DLD1 (cell line): ENCODE data around the gene CYBC1.
"Not testable (repeated sequence)": the region's sequence is repeated elsewhere in the genome, so short reads cannot be mapped to it uniquely, and the experiment has no call there.

Experiments used
- in situ Hi-C: cut with HindIII; loops from 2 replicates; pipeline ENCODE4 v1.10.0; 2017; ENCODE audit warnings: low sequenced_read_pairs

The CYBC1 gene

DNA sequence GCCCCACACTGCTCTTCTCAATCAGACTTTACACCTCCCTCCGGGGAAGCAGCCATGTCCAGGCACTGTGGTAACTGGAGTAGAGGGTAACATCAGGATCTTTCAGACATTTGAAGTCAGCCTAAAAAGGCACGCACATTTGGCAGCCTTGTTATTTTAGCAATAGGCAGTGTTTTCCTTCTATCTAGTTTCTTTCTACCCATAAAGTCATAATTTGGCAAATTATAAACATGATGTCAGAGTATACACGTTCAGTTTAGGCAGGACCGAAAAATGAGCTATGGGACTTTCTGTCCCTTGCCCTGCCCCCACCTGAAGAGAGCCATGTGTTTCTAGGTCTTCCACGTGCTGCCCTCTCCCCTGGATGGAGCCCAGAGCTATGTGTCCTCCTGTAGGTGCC lies 29.1 kb upstream of the CYBC1 start:
- in situ Hi-C loops, result no loop called here

DNA sequence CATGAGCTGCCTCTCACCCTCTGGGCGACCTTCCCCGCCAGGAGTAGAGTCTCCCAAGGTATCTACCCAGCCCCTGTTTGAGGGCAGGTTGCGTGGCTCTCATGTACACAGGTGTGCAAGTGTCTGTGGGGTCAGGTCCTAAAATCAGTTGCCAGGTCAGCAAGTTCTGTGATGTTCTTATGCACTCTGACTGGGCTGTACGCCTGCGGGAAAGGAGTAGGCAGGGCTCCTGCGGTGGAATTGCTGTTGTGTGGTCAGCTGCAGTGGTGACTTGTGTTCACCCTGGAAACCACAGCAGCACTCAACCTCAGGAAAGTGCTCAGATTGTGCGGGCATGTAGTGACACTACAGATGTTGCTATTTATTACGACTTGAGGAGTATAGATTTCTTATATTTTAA lies 27.4 kb upstream of the CYBC1 start:
- in situ Hi-C loops, result no loop called here

DNA sequence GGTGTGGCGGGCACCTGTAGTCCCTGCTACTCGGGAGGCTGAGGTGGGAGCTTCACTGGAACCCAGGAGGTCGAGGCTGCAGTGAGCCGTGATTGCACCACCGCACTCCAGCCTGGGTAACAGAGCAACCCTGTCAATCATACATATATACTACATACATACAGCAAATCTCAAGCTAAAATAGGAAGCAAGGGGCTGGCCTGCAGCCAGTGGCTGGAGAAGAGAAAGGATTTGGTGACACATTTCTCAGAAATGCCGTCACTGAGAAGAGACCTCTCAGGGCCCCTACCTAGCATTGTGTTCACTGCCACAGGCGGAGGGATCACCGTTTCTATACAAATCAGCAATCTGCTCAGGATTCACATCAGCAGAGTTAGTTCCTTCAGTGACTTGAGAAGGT lies 24.9 kb upstream of the CYBC1 start:
- in situ Hi-C loops, result no loop called here

DNA sequence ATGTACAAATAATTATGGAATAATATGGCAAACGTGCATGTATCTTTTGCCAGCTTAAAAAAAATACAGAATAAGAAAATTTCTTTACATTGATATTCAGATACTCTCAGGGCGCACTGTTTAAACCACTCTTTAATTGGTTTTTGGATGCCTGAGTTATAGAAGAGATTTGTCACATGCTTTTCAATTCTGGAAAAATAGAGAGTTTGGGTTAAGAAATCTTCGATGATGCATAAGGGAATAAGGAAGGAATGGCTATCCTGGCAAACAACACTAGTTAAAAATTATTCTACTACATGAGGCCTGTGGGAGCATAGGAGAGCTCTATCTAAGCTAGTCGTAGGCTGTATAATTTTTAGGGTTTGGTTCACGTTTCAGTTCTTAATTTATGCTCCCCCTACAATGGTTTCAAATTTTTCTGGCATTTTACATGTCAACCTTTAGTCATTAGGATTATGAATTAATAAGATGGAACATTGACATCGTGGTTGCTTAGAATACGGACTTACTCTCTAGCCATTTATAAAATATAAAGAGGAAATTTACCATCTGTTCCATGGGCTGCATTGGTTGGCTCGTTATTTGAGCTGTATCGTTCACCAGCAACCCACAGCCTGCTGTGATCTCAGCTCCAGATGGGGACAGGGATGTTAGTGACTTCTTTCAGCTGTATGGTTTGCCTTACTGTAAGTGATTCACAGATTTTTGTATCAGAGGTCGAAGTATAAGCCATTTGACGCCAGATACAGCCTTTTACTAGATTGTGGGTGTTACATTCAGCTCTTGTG lies 23.9 kb upstream of the CYBC1 start:
- in situ Hi-C loops, result no loop called here

DNA sequence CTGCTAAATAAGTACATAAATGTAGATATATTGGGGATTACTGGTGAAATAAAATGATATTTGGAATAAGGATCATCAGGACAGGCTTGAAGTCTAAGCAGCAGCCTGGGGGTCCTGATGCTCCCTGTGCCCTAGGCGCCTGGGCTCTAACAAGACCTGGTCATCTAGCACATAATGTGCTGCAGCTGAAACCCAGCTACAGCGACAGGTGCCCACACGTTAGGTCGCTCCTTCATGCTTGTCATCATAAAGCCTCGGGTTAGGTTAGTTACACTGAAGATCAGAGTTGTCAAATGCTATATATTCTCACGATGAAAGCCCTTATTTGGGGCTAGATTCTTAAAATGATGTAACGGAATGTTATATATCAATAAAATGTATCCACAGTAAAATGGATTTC lies 19.5 kb upstream of the CYBC1 start:
- in situ Hi-C loops, result no loop called here

DNA sequence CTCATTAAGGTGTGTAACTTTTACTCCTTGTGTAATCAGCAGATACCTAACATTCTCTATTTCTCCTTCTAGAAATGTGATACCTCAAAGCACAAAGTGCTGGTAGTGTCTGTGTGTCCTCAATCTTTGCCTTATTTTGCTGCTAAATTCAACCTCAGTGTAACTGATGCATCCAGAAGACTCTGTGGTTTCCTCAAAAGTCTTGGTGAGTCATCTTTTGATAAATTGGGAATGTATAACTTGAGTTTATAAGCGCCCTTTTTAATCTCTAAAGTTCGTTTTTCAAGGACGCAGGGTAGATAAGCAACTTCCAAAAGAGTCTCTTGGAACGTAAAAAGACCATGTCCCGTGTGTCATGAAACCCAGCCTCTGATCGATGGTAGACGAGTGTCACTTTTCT lies 18.1 kb upstream of the CYBC1 start:
- in situ Hi-C loops, result no loop called here

DNA sequence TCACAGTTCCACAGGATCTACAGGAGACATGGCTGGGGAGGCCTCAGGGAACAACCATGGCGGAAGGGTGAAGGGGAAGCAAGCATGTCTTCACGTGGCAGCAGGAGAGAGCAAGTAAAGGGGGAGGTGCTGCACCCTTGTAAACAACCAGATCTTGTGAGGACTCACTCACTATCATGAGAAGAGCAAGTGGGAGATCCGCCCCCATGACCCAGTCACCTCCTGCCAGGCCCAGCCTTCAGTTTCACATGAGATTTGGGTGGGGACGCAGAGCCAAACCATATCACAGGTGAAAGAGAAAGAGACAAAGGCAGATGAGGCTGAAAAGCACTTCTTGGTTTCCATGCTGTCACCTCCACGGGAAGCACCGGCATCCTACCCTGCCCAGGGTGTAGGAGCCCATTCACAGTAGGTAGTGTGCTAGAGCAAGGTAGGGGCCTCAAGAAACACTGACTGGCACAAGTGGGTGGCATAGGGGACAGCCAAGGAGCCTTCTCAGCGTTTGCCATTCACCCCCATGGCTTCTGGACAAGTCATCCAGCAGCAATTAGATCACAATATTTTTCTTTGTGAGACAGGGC lies 14.6 kb upstream of the CYBC1 start:
- in situ Hi-C loops, result no loop called here

DNA sequence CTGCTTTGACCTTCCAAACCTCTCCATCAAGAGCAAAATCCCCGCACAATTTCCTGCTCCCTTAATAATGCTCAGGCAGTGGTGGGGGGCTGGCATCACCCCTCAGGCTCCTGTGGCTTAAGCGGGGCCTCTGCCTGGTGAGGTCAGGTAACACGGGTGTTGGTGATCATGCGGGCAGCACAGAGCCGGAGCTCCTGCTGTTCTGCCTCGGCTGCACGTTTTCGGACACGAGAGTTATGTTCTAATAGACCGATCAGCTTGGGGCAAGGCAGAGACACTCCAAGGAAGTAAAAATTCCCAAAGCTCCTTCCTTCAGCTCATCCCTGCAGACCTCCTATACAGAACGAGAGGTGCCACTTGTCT lies 14.0 kb upstream of the CYBC1 start:
- in situ Hi-C loops, result no loop called here

DNA sequence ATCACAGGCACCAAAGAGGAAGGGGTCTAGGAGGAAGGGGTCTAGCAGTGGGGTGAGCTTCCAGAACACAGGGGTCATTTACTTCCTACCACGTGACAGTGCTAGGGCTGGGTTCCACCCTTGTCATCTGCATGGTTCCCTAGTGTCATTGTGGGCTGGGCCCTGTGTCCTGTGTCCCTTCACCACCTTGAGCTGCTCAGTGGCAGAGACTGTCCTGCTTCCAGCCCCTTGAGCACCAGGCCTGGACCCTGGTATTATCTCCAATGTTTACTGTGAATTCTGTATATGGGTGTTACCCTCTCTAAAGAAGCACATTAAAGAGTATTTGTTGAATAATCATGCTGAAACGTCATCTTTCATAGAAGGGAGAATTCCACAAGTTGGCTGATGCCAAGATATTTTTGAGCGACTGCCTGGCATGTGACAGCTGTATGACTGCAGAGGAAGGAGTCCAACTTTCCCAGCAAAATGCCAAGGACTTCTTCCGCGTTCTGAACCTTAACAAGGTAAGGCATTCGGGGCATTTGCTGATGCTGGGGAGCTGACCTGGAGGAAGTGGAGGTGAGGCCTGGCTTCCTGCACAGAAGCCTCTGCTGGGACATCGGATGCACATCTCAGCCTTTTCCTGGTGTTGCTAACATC lies 13.5 kb upstream of the CYBC1 start:
- in situ Hi-C loops, result no loop called here

DNA sequence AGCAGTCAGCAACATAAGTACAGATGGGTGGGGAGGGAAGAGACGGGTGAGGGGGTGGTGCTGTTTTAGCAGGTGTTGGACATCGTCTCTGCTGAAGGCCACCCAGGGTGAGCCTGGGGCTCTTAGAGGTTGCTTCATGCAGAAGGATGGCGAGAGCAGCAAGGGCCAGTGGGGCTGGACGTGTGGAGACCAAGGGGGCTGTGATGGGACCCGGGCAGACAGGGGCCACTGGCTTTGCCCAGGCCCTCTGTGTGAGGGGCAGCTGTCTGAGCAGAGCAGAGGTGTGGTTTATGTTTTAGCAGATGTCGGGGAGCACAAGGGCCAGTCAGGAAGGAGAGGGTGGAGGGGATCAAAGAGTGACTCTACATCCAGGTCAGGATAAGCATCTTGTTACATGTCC lies 12.8 kb upstream of the CYBC1 start:
- in situ Hi-C loops, result no loop called here

DNA sequence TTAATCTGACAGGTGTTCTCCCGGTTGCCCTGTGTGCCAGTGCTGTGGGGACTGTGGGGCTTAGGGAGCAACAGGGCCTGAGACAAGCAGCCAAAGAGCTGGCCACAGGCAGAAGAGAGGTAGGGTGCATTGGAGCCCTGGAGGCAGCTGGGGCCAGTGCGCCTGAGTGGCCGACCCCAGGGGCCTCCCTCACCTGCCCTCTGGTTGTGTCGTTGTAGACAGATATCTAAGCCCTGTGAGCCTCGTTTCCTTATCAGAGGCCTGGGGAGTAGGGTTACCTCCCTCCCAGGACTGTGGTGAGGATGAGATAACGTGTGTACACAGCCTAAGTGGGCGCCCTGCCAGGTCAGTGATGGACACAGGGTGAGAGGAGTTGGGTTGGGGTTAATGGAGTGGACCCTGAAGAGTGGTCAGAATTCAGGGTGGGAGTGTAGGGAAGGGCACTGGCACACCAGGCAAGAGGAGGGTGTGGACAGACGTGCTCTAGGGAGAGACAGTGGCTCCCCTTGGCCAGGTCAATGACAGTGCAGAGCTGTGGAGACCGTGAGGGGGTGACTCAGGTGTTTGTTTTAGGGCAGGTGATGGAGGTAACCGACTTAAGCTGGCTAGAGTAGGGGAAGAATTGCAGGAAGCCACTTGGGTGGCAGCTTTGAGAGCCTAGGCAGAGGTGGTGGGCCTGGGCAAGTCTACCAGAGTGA lies 11.4 kb upstream of the CYBC1 start:
- in situ Hi-C loops, result no loop called here

DNA sequence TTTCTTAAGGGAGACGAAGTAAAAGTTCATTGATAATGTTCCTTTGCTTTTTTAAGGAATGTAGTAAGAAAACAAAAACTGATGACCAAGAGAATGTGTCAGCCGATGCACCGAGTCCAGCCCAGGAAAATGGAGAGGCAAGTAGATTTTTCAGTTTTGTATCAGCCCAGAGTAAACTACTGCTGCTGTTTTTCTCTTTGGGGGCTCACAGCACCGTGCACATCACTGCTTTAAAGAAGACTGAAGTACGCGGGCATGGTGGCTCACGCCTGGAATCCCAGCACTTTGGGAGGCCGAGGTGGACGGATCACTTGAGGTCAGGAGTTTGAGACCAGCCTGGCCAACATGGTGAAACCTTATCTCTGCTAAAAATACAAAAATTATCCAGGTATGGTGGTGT lies 9.4 kb upstream of the CYBC1 start:
- in situ Hi-C loops, result not testable (repeated sequence)

DNA sequence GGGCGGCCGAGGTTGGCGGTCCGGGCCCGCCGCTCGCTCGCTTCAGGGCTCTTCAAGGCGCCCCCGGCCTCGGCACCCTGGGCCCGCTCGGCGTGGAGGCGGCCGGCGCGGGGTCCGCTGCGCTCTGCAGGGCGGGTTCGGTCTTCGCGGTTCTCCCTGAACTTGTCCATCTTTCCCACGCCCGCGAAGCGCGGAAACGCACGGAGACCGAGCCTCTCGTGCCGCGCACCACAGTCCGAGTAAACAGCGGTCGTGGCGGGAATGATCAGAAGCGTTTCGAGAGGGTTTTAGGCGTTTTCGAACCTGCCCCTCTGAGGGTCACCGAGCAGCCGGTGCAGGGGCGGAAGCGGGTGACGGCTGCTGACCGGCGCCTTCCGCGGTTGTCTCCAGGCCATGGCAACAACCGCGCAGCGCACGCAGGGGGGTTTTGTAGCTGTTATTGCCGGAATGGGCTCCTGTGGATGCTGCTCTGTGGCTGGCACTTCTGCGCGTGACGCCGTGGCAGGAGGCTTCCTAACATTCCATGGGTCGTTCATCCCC lies 8.4 kb upstream of the CYBC1 start:
- in situ Hi-C loops, result no loop called here

DNA sequence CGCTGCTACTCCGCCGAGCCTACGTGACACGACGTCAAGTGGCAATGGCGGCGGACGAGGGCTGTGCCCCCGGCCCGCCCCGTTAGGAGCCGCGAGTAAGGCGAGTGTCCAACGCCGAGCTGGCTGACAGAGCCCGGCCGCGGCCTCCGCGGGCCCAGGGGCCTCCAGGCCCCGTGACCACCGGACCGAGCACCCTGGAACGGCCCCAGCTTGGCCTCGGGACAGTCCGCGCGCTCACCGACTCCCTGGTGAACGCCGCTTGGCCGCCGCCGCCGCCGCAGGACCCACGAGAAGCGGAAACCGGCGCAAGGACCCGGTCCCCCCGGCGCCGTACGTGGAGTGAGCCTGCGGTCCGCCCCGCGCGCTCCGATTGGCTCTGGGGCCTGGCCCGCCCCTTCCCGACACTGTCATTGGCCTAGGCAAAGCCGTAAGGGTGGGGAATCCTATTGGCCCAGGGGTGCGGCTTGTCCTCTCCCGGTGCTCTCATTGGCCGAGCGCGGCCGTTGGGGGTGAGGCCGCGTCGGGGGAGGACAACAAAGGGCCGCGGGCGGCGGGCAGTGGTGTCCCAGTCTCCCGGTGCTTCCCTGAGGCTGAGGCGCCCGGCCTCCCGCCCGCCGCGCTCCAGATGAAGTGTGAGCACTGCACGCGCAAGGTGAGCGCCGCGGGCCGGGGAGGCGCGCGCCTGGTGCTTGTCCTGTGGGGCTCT lies 7.8 kb upstream of the CYBC1 start, which contains the start of gene NARF:
Gene NARF (plus strand): TSS at position 563 of the 706 bp plus-strand sequence. CDS start 63 bp downstream, at position 626.
- in situ Hi-C loops, result no loop called here

DNA sequence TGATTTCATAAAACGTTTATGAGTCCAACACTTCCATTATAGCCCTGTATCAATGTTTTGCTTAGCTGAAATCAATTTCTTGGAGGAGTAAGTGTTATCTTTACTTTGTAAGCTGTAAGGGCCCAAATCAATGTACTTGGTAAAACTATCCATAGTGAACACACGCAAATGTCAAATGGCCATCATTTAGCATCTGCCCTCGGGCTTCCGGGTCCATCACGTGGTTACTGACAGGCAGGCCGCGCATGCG lies 7.3 kb upstream of the CYBC1 start:
- in situ Hi-C loops, result no loop called here

DNA sequence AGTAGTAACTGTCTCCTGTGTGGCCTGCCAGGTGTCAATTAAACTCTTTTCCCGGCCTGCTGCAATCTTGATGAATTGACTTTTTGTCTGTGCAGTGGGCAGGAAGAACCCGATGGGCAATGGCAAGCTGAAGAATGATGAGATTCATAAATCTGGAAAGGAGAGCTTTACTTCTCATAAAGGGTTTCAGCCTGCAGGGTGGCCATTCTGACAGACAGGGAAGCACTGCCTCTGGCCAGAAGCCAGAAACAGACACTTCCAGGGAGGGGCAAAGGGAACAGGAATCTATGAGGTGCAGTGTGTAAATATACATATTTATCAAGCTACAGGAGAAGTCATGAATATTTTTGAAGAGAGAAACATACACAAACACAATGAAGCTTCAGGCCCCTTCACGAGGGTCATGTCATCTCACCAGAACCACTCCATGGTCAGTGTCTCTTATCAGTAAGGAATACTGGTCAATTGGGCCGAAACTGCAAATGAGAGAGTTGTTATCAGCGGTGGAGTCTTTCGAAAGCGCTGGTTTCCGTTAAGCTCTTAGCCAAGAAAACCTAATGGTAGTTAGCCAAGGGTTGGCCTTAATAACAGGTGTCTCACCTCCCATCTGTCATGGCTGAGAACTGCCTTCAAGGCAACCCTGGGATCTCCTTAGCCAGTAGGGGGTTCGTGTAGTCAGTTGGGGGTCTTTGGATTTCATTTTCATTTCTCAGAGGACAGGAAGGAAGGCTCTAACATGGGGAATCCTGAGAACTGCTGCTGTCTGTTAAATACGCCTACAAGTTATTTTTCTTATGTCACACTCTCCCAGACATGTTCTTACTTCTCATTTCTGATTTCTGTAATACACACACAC lies 6.7 kb upstream of the CYBC1 start:
- in situ Hi-C loops, result no loop called here

DNA sequence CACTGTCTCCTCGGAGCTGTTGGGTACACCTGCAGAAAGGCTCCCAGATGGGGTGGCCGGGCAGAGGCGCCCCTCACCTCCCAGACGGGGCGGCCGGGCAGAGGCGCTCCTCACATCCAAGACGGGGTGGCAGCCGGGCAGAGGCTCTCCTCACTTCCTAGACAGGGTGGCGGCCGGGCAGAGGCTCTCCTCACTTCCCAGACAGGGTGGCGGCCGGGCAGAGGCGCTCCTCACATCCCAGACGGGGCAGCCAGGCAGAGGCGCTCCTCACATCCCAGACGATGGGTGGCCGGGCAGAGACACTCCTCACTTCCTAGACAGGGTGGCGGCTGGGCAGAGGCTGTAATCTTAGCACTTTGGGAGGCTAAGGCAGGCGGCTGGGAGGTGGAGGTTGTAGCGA lies 3.2 kb upstream of the CYBC1 start:
- in situ Hi-C loops, result not testable (repeated sequence)

DNA sequence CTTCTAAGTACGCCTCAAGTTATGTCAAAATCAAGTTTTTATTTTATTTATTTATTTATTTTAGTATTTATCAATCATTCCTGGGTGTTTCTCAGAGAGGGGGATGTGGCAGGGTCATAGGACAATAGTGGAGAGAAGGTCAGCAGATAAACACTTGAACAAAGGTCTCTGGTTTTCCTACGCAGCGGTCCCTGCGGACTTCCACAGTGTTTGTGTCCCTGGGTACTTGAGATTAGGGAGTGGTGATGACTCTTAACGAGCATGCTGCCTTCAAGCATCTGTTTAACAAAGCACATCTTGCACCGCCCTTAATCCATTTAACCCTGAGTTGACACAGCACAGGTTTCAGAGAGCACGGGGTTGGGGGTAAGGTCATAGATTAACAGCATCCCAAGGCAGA lies 2.6 kb upstream of the CYBC1 start:
- in situ Hi-C loops, result not testable (repeated sequence)

DNA sequence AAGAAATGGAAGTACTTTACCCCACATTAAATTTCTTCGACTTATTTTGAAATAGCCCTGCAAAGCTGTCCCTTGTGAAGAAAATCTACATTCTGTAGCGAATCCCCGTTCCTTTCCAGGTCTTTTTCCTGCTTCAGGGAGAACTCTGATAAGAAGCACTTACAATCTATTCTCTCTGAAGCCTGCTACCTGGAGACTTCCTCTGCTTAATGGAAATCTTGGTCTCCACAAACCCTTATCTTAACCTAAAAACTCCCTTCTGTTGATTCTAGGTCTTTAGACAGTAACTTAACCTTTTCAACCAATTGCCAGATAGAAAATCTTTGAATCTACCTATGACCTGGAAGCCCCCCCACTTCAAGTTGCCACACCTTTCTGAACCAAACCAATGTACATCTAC lies 1.6 kb upstream of the CYBC1 start:
- in situ Hi-C loops, result no loop called here

DNA sequence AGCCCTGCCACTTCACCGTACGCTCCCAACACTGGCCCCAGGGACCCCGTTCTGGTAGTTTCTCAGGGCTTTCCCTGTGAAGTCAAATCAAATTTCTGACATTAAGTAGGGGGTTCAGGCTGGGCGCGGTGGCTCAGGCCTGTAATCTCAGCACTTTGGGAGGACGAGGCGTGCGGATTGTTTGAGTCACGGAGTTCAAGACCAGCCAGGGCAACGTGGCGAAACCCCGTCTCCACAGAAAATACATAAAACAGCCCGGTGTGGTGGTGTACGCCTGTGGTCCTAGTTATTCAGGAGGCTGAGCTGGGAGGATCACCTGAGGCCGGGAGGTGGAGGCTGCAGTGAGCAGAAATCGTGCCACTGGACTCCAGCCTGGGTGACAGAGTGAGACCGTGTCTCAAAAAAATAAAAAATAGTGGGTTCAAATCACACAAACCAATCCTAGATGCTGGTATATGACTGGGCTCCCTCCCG lies 632 bp downstream of the CYBC1 start:
- in situ Hi-C loops, result no loop called here
